Fibroblast of villous mesenchyme (primary cell): ENCODE data around the gene PLXNA4. TPM values are rescaled to one million over a fixed set of nuclear protein-coding genes. Genes with fewer than 3 reads are reported as not detected.

Experiments used
- DNase-seq: peaks from one replicate; pipeline ENCODE4 v3.0.0-alpha.2; 2010; ENCODE audit warnings: low read depth
- H3K4me3 ChIP-seq: 2 replicates; pipeline ENCODE4 v1.5.1; 2011; ENCODE audit warnings: low read depth, mild to moderate bottlenecking, low read length
- CTCF ChIP-seq: IDR thresholded peaks from 2 replicates; pipeline ENCODE4 v1.5.1; 2012; ENCODE audit warnings: low read depth, mild to moderate bottlenecking, low read length; ENCODE audit not compliant: insufficient read depth
- total RNA-seq: library from RNA; depleted of rRNA; stranded (reverse); fragments of >200 nt; gene quantifications from 2 replicates; pipeline ENCODE4 v1.2.3, GENCODE V29; 2012

PLXNA4 gene
- total RNA-seq, 1 donor = not detected

DNA sequence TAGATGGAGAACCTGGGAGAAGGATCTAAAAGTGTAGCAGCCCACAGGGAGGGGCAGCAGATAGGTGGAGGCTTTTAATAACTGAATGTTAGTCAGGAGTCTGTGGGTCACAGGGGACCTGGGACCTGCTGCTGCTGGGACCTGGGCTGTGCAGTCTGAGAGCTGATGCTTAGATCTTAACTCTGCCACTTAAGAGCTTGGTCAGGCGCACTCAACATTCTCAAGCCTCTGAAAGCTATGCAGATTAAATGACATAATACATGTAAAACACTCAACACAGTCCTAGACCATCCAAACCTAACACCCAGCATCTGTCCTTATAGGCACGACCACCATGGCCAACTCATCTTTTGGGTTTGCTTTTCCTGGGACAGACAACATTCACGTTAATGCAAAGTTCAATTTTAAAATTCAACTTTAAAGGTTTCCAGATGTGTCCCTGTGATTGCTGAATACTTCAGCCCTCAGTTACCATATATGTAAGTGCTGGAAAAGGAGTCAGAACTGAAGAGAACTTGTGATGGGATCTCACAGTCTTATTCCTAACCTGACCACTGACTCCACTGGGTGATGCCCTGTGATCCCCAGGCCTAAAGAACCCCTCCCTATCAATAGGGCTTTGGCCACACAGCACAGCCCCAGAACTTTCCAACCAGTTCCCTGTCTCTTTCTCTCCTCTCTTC, 321.0 kb downstream of the PLXNA4 start:
- TF ChIP-seq CTCF = no peak
- H3K4me3 ChIP-seq = no peak overlapping the region
- DNase-seq = no peak

GRCh38 chr7:132254455-132254854, 321.8 kb downstream of the PLXNA4 start:
- no peak for TF ChIP-seq CTCF
- no peak overlapping the region for H3K4me3 ChIP-seq
- DNase-seq = no peak

DNA sequence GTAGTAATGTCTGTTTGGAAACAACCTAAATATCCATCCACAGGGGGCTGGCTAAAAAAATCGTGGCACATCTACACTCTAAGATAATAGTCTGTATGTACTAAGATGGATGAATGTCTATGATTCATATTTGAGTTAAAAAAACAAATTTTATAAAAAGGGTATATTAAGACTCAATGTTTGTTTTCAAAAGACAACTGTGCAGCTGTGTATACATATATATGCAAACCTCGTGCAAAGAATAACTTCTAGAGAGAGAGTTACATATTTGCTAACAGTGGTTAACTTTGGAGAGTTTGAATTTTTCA, 323.5 kb downstream of the PLXNA4 start:
- no peak overlapping the region for H3K4me3 ChIP-seq
- DNase-seq = no peak
- no peak for TF ChIP-seq CTCF

DNA sequence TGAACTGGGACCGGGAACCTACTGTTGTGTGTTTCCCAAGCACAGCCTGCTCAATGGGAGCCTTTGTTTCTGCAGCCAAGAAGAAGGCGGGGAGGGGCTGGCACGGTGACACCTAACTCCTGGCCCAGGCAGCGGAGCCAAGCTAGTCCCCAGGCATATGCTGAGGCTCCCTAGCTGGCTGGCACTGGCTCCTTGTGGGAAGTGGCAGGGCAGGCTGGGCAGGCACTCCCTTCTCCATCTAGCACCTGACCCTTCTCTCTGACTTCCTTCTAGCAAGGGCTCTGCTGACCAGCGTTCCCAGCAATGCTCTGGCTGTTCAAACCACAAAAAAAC, 325.0 kb downstream of the PLXNA4 start:
- no peak for TF ChIP-seq CTCF
- no peak for DNase-seq
- no peak overlapping the region for H3K4me3 ChIP-seq

- no peak for TF ChIP-seq CTCF
- H3K4me3 ChIP-seq = no peak overlapping the region
- no peak for DNase-seq
These were observed 325.6 kb downstream of the PLXNA4 start for GRCh38 chr7:132250480-132251326.

GRCh38 chr7:132249256-132249971, 326.9 kb downstream of the PLXNA4 start:
- no peak overlapping the region for H3K4me3 ChIP-seq
- DNase-seq = no peak
- TF ChIP-seq CTCF = no peak
